ENCODE results near the gene BDH1. TPM values are rescaled to one million over a fixed set of nuclear protein-coding genes. Genes with fewer than 3 reads are reported as not detected.

Gene BDH1
- total RNA-seq, 1 donor from 2014 or later, result 7.2 TPM

- no peak for DNase-seq (ENCODE audit: low read depth)
- TF ChIP-seq, protein P1, sequence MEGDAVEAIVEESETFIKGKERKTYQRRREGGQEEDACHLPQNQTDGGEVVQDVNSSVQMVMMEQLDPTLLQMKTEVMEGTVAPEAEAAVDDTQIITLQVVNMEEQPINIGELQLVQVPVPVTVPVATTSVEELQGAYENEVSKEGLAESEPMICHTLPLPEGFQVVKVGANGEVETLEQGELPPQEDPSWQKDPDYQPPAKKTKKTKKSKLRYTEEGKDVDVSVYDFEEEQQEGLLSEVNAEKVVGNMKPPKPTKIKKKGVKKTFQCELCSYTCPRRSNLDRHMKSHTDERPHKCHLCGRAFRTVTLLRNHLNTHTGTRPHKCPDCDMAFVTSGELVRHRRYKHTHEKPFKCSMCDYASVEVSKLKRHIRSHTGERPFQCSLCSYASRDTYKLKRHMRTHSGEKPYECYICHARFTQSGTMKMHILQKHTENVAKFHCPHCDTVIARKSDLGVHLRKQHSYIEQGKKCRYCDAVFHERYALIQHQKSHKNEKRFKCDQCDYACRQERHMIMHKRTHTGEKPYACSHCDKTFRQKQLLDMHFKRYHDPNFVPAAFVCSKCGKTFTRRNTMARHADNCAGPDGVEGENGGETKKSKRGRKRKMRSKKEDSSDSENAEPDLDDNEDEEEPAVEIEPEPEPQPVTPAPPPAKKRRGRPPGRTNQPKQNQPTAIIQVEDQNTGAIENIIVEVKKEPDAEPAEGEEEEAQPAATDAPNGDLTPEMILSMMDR (conservative IDR thresholded peaks at IDR 0.05; ENCODE audit: low read depth, low read length), result no peak
- H3K4me3 ChIP-seq (ENCODE audit: low read depth, low read length), result no peak overlapping the region
These were observed 42.8 kb downstream of the BDH1 start for GRCh38 chr3:197512691-197513571.

GRCh38 chr3:197511853-197512635 is 43.7 kb downstream of the BDH1 start:
- DNase-seq (ENCODE audit: low read depth), result no peak
- TF ChIP-seq, protein P1 (conservative IDR thresholded peaks at IDR 0.05; ENCODE audit: low read depth, low read length), result no peak

DNA sequence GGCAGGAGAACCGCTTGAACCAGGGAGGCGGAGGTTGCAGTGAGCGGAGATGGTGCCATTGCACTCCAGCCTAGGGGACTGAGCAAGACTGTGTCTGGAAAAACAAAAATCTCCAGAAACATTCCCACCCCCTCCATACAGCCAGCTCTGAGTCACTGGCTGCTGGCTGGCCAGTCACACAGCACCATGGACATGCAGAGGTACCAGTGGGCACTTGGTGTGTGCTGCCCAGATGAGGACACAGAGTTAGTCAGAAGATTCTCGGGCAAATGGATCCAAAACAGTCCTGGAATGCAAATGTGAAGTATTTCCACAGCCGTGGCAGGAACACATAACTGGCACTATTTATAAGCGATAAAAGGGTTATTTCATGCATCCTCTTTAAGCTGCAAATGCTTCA is 44.6 kb downstream of the BDH1 start:
- no peak overlapping the region for H3K4me3 ChIP-seq (ENCODE audit: low read depth, low read length)
- DNase-seq (ENCODE audit: low read depth), result no peak
- TF ChIP-seq, protein P1 (conservative IDR thresholded peaks at IDR 0.05; ENCODE audit: low read depth, low read length), result no peak

More at GRCh38 chr3:197511853-197512635, 43.7 kb downstream of the BDH1 start:
- H3K4me3 ChIP-seq (ENCODE audit: low read depth, low read length), result no peak overlapping the region

- TF ChIP-seq, protein P1 (conservative IDR thresholded peaks at IDR 0.05; ENCODE audit: low read depth, low read length), result no peak
- DNase-seq (ENCODE audit: low read depth), result no peak
- H3K4me3 ChIP-seq (ENCODE audit: low read depth, low read length), result no peak overlapping the region
These were observed 45.1 kb downstream of the BDH1 start for GRCh38 chr3:197510642-197511018.

DNA sequence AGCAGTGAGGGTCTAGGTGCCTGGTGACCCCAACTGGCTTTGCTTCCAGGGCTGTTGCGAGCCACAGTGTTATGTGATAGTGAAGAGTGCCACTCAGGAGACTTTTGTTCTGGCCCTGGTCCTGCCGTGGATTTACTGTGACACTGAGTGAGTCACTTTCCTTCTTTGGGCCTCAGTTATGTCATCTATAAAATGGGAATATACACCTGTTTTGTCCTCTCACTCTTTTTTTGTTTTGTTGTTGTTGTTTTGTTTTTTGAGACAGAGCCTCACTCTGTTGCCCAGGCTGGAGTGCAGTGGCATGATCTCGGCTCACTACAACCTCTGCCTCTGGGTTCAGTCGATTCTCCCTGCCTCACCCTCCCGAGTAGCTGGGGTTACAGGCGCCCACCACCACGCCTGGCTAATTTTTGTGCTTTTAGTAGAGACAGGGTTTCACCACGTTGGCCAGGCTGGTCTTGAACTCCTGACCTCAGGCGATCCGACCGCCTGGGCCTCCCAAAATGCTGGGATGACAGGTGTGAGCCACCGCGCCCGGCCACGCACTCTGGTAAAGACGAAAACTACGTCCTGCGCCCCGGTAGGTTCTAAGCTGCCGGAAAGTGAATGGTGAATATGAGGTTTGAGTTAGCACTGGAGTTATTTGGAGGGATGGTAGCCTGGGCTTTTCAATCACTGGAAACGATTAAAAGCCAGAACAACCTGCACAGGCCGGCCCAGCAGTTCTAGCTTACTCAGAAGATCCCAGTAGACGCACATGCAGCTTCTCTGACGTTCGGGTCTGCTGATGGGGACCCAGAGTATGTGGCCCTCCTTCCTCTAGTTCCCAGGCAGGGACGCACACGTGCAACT is 46.6 kb downstream of the BDH1 start:
- TF ChIP-seq, protein P1 (conservative IDR thresholded peaks at IDR 0.05; ENCODE audit: low read depth, low read length), result no peak
- H3K4me3 ChIP-seq (ENCODE audit: low read depth, low read length), result peak overlapping the region; percentile 58
- no peak for DNase-seq (ENCODE audit: low read depth)

GRCh38 chr3:197508461-197508860 is 47.3 kb downstream of the BDH1 start:
- no peak overlapping the region for H3K4me3 ChIP-seq (ENCODE audit: low read depth, low read length)
- TF ChIP-seq, protein P1 (conservative IDR thresholded peaks at IDR 0.05; ENCODE audit: low read depth, low read length), result no peak
- DNase-seq (ENCODE audit: low read depth), result no peak

All from epithelial cell of proximal tubule (primary cell).